ENCODE data around the gene DPM2.

Gene DPM2

DNA sequence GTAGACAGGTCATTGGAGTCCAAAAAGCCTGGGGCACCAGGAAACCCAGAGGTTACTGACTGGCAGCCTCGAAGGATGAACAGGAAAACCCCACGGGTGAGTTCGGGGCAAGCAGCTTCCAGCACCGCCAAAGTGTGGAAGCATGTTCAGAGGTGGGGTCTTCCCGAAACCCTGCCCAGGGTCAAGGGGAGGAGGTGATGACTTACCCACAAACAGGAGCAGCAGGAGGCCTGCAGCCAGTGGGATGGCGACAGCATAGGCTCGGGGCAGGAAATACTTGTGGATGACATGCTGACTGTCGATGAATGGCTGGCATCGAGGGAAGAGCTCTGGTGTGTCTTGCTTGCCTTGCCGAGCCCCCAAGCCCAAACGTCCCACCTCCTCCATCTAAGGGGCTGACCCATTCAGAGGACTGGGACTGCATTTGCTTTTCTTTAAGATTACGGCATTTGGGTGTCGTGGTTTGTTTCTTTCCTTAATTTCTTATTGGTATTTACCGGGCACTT, 1.3 kb downstream of the DPM2 start:
- DNase-seq (ENCODE audit: low spot score): no peak

DNA sequence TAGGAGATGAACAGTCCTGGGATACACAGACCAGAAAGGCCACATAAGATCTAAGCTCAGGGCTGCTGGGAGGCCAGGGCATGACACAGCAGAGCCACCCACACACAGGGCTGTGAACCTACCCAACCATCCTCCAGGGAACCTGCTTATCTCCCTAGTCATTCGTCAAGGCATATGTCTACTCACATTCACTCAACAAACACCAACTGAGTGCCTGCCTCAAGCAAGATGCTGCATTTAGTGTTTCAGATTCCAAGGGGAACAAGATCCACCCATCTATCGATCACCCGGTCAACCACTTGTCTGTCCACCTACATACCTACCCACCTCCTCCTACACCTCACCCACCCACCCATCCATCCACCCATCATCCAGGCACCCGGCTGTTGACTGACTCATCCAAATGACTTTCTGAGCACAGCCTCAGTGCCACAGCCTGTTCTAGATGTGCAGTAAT, 1.9 kb downstream of the DPM2 start:
- DNase-seq (ENCODE audit: low spot score): no peak

DNA sequence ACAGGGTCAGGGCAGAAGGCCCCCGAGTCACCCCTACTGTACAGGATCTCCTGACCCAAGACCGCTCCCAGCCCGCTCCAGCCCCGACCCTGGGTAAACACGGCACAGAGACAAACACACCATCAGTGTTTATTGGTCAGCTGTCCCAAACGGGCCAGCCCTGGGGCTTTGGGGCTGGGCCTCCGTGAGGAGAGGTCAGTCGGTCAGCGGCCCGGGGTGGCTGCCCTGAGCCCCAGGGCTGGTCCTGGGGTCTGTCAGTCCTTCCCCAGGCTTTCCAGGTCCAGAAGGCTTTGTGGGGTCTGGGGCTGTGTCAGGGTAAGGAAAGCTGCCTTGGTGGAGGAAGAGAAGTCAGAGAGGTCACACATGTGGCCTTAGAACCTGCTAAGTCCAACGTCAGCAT, 2.7 kb downstream of the DPM2 start:
- no peak for DNase-seq (ENCODE audit: low spot score)

DNA sequence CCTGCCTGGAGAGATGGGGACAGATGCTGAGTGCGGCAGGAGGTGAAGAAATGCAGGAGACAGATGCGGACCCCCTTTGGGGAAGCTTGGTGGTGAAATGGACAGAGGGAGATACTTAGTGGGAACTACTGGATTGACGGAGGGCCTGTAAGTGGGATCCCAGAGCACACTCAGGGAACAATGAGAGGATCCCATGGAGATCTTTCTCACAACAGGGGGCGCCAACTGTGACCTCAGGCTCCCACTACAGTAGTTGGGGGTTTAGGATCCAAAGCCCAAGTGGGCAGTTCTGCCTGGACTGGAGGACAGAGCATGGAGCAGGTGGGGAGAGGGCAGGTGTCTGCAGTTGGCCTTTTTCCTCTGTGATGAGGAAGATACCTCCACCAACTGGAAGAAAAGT, 3.4 kb downstream of the DPM2 start:
- DNase-seq (ENCODE audit: low spot score): no peak

DNA sequence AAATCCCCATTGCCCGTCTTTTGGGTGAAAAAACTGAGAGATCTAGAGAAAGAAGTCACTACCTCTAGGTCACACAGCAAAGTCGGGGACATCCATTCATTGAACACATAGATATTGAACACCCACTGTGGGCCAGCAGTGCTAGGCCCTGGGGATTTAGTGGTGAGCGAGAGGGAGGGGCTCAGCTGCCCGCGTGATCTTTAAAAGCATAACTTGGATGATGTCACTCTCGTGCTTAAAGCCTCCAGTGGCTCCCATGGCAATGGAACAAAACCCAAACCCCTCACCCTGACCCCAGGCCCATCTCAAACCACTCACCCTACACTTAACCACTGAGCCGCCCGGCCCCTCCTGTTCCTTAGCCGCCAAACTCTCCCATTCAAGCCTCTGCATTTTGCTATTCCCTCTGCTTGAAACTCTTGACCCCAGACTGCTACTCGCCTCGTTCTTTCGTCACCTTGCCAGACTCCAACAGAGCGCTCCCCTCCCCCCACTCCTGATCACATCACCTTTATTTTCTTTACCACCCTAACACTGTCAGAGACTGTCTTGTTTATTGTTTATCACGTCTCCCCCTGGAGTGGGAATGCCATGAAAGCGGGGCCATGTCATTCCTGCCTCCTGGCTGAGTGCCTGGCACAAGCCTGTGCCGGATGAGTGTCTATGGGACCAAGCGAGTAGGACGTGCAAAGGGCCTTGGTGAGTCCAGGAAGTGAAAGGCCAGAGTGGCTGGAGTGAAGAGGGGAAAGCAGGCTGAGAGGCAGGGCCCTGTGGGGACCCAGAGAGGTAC, 6.4 kb downstream of the DPM2 start:
- no peak for DNase-seq (ENCODE audit: low spot score)

DNA sequence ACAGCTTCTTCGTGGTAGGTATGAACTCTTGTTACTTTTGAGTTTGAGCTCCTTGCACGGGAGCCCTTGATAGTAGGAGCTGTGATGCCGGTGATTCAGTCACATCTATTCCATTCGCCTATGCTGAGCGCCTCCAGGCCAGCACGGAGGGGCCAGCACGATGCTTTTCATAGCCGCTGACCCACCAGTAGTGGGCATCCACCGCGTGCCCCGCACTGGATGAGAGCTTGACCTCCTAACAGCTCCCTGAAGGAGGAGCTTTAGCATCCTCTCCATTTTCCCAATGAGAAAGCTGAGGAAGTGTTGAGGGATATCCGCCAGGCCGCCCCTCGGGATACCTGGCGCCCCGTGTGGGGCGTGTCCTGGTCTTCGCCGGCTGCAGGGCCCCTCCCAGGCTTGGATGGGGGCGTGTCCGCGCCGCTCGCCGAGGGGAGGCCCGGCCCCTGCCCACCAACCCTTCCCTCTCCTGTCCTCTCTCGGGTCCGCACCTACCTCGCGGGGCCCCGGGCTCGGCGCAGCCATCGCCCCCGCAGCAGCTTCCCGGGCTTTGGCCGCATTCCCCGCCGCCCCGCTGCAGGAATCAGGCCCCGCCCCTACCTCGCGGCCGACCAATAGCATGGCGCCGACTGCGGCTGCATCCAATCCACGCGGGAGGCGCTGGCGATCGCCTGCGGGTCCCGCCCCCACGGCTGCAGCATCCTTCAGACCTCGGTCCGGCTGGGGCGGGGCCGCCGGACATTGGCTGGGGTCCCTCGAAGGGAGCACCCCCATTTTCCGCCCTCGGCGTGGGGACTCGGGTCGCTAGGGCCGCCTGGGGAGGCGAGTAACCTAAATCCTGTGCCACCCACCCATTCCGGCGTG, 7.2 kb downstream of the DPM2 start, which contains the start of gene PIP5KL1:
TSS of gene PIP5KL1 (minus strand) at position 547 of the 861 bp plus-strand sequence. CDS start at position 522, 25 bp downstream.
- DNase-seq (ENCODE audit: low spot score): peak; percentile 80

DNA sequence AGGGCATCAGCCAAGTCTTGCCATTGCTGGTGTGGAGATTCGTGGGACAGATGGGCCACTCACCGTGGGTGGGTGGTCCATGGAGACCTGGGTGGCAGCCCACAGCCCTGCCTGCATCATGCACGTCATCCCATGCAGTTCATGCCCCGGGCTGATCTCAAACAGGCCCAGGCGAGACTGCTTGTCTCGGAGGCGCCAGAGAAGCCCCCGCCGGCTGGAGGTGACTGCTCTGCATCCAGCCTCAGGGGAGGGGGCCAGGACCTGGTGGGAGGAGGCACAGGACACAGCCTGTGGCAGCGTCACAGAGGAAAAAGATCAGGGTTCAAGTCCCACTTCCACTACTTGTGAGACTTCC, 8.1 kb downstream of the DPM2 start:
- DNase-seq (ENCODE audit: low spot score): no peak

DNA sequence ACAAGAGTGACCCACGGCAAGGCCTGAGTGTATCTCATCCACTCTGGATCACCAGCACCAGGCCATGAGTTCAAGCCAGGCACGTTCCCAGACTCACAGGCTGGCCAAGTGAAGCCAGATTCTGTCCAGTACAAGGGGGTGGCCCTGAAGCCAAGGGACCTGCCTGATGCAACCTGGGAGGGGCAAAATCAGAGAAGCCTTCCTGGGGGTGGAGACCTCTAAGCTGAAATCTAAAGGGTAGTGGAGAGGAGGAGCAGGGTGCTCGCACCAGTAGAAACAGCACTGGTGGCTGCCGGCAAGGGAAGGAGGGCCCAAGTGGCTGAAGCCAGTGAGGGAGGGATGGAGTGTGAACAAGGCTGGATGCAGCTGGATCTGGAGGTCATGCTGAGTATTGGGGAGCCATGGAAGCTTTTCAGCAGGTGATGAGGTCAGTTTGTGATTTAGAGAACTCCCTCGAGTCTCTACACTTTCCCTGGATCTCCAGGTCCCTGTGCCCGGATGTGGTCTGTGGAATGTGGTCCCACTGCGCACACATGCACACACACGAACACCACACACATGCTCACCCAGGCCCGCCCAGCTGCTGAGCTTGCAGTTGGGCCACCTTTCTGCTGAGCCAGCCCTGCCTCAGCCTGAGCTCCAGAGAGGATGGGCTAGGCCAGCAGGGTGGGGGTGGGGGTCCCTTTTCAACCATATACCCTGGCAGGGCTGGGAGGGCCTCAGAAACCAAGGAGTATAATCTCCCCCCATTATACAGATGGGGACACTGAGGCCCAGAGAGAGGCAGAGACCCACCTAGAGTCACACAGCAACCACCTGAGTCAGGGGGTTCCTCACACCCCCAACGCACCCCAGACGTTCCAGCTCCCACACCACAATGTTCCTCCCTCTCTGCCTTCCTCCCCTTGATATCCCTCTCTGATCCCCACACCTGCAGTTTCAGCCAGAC, 8.7 kb downstream of the DPM2 start:
- no peak for DNase-seq (ENCODE audit: low spot score)

DNA sequence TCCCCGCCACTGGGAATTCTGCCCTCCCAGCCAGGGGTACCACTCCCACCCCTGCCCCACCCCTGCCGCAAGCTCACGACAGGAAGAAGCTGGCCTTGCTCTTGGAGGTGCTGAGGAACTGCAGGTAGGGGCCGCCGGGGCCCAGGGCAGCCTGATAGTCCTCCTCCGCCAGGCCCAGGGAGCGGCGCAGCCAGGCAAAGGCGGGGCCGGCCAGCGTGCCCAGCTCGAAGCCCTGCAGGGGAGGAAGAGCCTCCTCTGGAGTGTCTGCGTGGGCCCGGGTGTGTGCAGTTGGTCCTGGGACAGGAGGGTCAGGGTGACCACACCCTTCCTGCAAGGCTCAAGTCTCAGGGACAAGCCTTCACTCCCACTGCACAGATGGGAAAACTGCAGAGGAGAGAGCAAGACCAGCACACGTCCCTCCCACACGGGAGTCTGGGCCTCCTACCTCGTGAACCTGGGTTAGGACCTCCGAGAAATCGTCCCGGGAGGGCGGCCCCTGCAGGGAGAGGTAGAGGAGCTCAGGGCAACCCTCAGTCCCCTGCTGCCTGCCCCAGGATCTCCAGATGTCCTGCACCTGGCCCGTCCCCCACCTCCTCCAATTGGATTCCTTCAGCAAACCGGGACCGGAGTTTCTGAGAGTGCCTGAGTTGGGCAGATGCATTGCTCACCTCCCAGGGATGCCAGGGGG, 9.5 kb downstream of the DPM2 start:
- DNase-seq (ENCODE audit: low spot score): no peak

DNA sequence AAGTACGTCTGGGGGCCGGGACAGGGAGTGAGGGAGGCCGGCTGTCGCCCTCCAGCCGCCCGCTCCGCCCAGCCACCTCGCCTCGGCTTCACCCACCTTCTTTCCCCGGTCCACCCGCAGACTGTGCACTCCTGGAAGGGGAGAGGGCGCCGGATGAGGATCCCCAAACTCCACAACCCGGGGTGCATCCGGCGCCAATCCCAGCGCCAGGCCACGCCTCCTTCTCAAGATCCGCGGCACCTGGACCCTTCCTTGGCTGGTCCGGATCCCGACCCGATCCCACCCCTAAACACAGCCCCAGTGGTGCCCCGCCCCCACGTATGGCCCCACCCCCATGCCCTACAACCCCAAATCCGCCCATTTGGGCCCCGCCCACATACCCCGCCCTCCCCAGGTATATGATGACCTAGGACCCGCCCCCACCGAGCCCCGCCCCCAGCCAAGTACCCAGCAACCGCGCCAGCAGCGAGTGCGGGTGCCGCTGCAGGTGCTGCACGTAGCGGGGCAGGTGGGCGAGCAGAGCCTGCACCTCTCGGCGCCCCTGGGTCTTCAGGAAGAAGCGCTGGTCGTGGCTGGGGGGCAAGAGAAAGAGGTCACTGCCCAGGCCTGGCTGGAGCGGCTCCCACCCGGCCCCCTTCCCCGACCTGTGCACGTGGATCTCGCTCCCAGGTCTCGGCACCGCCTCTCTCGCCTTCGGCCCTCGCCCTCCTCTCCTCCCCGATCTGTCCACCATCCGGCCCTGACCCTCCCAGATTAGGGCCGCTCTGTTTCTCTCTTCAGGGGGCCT, 10.3 kb downstream of the DPM2 start:
- no peak for DNase-seq (ENCODE audit: low spot score)

DNA sequence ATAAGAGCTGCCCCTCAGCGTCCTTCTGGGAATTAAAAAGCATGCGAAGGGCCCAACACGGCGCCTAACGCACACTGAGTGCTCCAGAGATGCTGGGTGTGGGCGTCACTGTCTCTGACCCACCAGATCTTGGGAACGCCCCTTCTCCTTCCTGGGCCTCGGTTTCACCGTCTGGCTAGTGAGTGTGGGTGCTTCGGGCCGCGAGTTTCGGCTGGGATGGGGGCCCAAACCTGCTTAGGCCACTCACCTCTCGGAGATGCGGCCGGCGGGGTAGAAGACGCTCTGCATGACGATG, 10.8 kb downstream of the DPM2 start:
- DNase-seq (ENCODE audit: low spot score): no peak

DNA sequence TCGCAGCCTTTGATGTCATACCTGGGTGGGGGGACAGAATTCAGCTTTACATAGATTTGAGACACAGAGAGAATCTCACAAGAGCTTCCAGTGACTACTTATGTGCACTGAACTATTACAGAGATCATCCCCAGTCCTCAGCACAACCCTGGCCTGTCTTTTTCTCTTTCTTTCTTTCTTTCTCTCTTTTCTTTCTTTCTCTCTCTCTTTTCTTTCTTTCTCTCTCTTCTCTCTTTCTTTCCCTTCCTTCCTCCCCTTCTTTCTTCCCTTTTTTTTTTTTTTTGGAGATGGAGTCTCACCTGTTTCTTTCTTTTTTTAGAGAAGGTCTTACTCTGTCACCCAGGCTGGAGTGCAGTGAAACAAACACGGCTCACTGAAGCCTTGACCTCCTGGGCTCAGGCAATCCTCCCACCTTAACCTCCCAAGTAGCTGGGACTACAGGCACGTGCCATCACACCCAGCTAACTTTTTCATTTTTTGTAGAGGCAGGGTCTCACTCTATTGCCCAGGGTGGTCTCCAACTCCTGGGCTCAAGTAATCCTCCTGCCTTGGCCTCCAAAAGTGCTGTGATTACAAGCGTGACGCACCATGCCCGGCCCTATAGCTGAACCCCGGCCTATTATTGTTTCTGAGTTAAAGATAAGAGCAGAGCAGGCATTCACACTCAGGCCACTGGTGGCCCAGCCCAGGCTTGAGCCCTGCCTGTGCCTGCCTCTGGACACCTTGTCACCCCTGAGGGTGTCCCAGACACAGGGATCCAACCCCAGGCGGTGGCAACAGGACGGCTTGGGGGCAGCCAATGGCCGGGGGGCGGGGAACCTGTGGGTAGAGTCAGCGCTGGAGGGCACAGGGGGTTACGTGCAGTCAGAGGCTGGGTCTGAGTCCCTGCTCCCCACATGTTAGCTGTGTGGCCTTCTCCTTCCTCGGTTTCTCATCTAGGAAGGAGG, 11.4 kb downstream of the DPM2 start:
- DNase-seq (ENCODE audit: low spot score): no peak

DNA sequence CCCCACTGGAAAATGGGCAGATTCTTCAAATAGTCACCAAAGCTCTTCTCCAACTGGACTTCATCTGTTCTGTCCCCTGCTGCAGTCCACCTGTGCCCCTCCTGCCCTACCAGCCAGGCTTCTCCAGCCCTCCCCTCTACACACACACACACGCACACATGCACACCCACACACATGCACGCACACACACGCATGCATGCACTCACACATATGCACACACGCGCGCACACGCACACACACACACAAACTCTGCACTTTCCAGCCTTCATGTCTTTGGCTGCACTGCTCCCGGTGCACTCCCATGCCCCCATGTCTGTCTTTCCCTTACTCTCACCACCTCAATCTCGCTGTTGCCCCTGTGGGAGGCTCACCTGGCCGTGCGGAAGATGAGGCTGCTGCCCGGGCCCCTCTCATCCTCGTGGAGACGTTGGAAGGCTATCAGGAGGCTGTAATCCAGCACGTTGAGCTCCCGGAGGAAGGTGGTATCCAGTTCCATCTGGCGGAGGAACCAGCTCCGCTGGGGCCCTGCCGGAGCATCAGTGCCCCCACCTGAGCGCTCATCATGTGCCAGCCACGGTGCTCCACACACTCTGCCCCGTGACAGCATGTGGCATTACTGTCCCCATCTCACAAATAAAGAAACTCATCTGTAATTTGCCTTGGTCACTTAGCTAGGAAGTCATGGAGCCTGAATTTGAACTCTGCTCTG, 12.8 kb downstream of the DPM2 start:
- DNase-seq (ENCODE audit: low spot score): no peak

DNA sequence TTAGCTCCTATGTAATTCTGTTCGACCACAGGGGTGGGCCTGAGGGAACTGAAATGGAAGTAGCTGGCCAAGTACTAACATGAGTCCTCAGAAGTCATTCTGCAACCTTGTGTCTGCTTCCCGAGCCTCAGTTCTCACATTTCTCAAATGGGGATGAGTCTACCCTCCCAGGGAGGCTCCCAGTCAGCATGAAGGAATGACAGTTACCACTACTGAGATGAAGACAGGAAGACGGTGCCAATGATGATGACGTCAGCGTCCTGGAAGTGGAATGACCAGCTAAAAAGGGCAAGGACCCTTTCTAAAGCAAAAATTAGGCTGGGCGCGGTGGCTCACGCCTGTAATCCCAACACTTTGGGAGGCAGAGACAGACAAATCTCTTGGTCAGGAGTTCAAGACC, 13.9 kb downstream of the DPM2 start:
- no peak for DNase-seq (ENCODE audit: low spot score)

DNA sequence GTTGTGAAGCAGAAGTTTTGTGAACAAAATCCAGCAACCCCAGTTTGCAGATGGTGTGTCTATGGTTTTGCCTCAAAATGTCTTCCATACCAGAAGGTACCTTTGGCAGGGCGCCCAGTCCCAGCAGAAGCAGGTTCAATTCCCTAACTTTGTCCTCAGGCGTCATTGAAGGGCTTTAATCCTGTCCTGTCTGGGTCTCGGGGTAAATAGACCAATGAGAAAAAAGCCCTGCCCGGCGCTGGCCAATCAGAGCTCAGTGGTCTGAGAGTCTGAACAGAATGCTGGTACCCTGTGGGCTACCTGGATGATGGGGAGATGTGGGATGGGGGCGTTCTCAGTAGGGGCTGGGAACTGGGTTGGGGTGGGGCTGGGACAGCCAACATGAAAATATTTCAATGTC, 14.6 kb downstream of the DPM2 start:
- DNase-seq (ENCODE audit: low spot score): no peak

DNA sequence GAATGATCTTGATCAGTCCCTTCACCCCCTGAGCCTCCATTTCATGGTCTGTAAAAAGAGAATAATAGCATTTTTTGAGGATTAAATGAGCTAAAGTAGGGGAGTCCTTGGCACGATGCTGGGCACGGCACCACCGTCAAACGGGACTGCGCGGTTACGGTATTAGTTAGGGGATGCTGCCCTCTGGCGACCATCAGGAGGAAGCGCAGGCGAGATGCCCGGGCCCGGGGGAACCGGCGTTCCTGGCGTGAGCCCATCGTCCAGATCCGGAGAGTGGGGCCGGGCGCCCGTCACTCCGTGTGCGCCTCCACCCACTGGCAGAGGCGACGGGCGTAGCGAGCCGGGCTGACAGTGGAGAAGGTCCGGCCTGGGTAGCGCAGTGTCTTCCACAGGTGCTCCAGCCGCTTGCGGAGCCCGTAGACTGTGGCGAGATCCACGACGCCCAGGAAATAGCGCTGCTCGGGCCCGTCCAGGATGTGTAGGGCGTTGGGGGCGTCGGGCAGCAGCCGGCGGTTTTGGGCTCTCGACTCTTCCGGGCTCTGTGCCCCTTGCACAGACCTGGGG, 16.0 kb downstream of the DPM2 start:
- DNase-seq (ENCODE audit: low spot score): no peak

DNA sequence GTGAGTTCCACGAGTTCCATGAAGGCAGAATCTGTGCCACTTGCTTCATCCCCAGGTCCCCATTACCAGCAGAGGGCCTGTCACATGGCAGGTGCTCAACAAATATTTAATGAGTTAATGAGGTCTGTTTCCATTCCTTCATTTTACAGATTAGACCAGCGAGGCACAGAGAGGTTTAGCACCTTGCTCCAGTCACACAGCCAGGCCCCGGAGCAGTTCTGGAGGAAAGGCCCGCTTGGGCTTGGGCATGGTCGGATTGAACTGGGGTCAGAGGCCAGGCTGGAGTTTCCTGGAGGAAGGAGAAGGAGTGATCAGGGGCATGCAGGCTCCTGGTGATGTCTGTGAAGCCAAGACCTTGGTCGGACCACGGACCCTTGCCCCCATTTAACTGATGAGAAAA, 16.9 kb downstream of the DPM2 start:
- DNase-seq (ENCODE audit: low spot score): no peak

DNA sequence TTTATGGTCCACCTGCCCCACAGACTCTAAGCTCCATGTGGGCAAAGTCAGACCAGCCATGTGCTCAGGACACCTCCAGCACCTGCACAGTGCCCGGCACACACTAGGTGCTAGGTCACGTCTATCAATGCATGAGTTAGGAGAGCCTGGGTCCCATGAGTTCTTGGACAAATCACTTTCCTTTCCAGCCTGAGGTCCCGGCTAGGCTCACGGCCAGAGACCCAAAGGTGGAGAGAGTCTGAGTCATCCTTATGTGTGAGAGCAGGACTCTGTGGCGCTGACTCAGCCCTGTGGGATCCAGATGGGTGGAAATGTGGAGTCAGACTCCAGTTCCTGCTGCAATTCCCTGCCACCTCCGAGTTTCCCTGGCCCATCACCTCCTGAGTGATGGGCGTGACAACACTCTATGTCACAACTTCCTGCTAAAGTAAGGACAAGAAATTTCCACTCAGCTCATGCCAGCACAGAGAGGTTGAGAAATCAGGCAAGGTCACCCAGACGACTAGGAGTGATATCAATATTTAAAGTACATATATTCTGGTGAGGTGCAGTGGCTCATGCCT, 18.3 kb downstream of the DPM2 start:
- DNase-seq (ENCODE audit: low spot score): peak; percentile 74
